SK-N-SH (cell line): ENCODE measurements around the gene WNT3. TPM values are rescaled to one million over a fixed set of nuclear protein-coding genes. Genes with fewer than 3 reads are reported as not detected.
A peak's percentile ranks its signal among the peaks of the same experiment; 100 is the strongest.

ENCODE experiments used
- CTCF ChIA-PET: fragments of 300-600, 350-600 bp; formaldehyde crosslinking; extraction: SDS; loops from one replicate; lab custom pipeline; 2021; lab: Yijun Ruan, JAX
- POLR2A ChIA-PET: fragments of 350-600 bp; sonication (Branson Sonifier 250); formaldehyde crosslinking; extraction: SDS; loops from one replicate; lab custom pipeline; 2020; ENCODE audit warnings: antibody characterized with exemption, inconsistent platforms; lab: Yijun Ruan, JAX
- DNase-seq: peaks from one replicate; pipeline ENCODE4 v3.0.0; 2012
- H2AFZ ChIP-seq: fragments of 200-600 bp; sonication (generic); 2 replicates; pipeline ENCODE4 v1.8.1; 2016; ENCODE audit warnings: antibody characterized with exemption, mild to moderate bottlenecking, low read depth
- H3F3A ChIP-seq: fragments of 200-600 bp; sonication (generic); replicated peaks from 2 replicates; pipeline ENCODE3; 2016; ENCODE audit warnings: antibody characterized with exemption, mild to moderate bottlenecking; ENCODE audit not compliant: insufficient read depth
- H3K27ac ChIP-seq, 2 experiments: fragments of 200-500 bp in 1 of 2; fragments of 200-600 bp in 1 of 2; sonication (Bioruptor generic) in 1 of 2; sonication (generic), shearing (Covaris generic) in 1 of 2; 2 replicates each; pipeline versions ENCODE4 v1.5.1 to v1.6.1; 2014 to 2016; ENCODE audit warnings: low read depth in 2 of 2, inconsistent platforms in 1 of 2, low read length in 1 of 2, mild to moderate bottlenecking in 1 of 2, mixed read lengths in 1 of 2
- H3K27me3 ChIP-seq: fragments of 200-600 bp; sonication (generic), shearing (Covaris generic); 2 replicates; pipeline ENCODE4 v1.6.1; 2016; ENCODE audit warnings: mixed run types; ENCODE audit not compliant: insufficient read depth
- H3K36me3 ChIP-seq, 2 experiments: fragments of 200-500 bp in 1 of 2; fragments of 200-600 bp in 1 of 2; sonication (Bioruptor generic) in 1 of 2; sonication (generic) in 1 of 2; replicated peaks in 1 of 2; 2 replicates each; pipeline versions ENCODE3 to v1.5.1; 2014 to 2016; ENCODE audit warnings: low read length in 1 of 2, mild to moderate bottlenecking in 1 of 2; ENCODE audit not compliant: insufficient read depth in 2 of 2, control insufficient read depth in 1 of 2
- H3K4me1 ChIP-seq, 2 experiments: fragments of 200-500 bp in 1 of 2; fragments of 200-600 bp in 1 of 2; sonication (Bioruptor generic) in 1 of 2; sonication (generic), shearing (Covaris generic) in 1 of 2; 2 replicates each; pipeline versions ENCODE4 v1.5.1 to v1.6.1; 2014 to 2016; ENCODE audit warnings: low read depth in 1 of 2, low read length in 1 of 2, mixed run types in 1 of 2; ENCODE audit not compliant: insufficient read depth in 2 of 2, control insufficient read depth in 1 of 2
- H3K4me2 ChIP-seq: fragments of 200-600 bp; sonication (generic), shearing (Covaris generic); 2 replicates; pipeline ENCODE4 v1.6.1; 2017; ENCODE audit warnings: mixed run types
- H3K4me3 ChIP-seq, 2 experiments: fragments of 200-500 bp in 1 of 2; fragments of 200-600 bp in 1 of 2; sonication (Bioruptor generic) in 1 of 2; sonication (generic), shearing (Covaris generic) in 1 of 2; 2 replicates each; pipeline versions ENCODE4 v1.5.1 to v1.8.1; 2014 to 2016; ENCODE audit warnings: low read depth in 2 of 2, inconsistent platforms in 1 of 2, low read length in 1 of 2, mild to moderate bottlenecking in 1 of 2, mixed read lengths in 1 of 2, moderate library complexity in 1 of 2
- H3K79me2 ChIP-seq: fragments of 200-600 bp; sonication (generic); 2 replicates; pipeline ENCODE4 v1.8.1; 2017; ENCODE audit warnings: mild to moderate bottlenecking; ENCODE audit not compliant: insufficient read depth
- H3K9ac ChIP-seq: fragments of 200-600 bp; sonication (generic); 2 replicates; pipeline ENCODE4 v1.6.1; 2017; ENCODE audit warnings: mixed run types
- H3K9me2 ChIP-seq: fragments of 200-600 bp; sonication (generic); 2 replicates; pipeline ENCODE4 v1.6.1; 2017; ENCODE audit warnings: mixed run types
- H3K9me3 ChIP-seq: fragments of 200-600 bp; sonication (generic); 2 replicates; pipeline ENCODE4 v1.6.1; 2017; ENCODE audit warnings: mixed run types, mild to moderate bottlenecking, moderate library complexity
- H4K20me1 ChIP-seq: fragments of 200-600 bp; sonication (generic); 2 replicates; pipeline ENCODE4 v1.6.1; 2017; ENCODE audit warnings: mild to moderate bottlenecking, mixed run types; ENCODE audit not compliant: insufficient read depth
- CHD2 ChIP-seq: fragments of 150-350 bp; IDR thresholded peaks from 2 replicates; pipeline ENCODE4 v1.6.1; 2018; ENCODE audit warnings: low read length; ENCODE audit not compliant: partially characterized antibody
- ELF1 ChIP-seq: IDR thresholded peaks from 2 replicates; pipeline ENCODE4 v1.4.0; 2012
- EZH2phosphoT487 ChIP-seq: fragments of 200-600 bp; sonication (generic); IDR thresholded peaks from 2 replicates; pipeline ENCODE4 v1.6.1; 2017; ENCODE audit warnings: low read depth, mixed run types, mild to moderate bottlenecking, antibody characterized with exemption, moderate library complexity, borderline replicate concordance
- FOXJ3 ChIP-seq: sonication (generic); formaldehyde crosslinking; IDR thresholded peaks from 2 replicates; pipeline ENCODE4 v1.5.1; 2020; ENCODE audit warnings: mild to moderate bottlenecking, missing genetic modification reagents
- FOXM1 ChIP-seq: IDR thresholded peaks from 2 replicates; pipeline ENCODE4 v1.4.0; 2012; ENCODE audit warnings: low read depth, mild to moderate bottlenecking
- GABPA ChIP-seq: IDR thresholded peaks from 2 replicates; pipeline ENCODE4 v1.4.0; 2012; ENCODE audit warnings: low read depth, mild to moderate bottlenecking
- GATA2 ChIP-seq: sonication (generic); formaldehyde crosslinking; IDR thresholded peaks from 2 replicates; pipeline ENCODE4 v1.5.0; 2020; ENCODE audit warnings: mild to moderate bottlenecking, missing genetic modification reagents
- JUND ChIP-seq: IDR thresholded peaks from 2 replicates; pipeline ENCODE4 v1.4.0; 2012
- MEF2A ChIP-seq: IDR thresholded peaks from 2 replicates; pipeline ENCODE4 v1.4.0; 2012; ENCODE audit warnings: low read depth, borderline replicate concordance
- MXI1 ChIP-seq: IDR thresholded peaks from 2 replicates; pipeline ENCODE4 v1.6.1; 2012; ENCODE audit warnings: mild to moderate bottlenecking, low read depth, low read length, improper control_type of control experiment
- NFIC ChIP-seq: IDR thresholded peaks from 2 replicates; pipeline ENCODE4 v1.4.0; 2012; ENCODE audit warnings: borderline replicate concordance
- POLR2AphosphoS5 ChIP-seq: IDR thresholded peaks from 2 replicates; pipeline ENCODE4 v1.6.1; 2012; ENCODE audit warnings: low read depth, low read length
- SIN3A ChIP-seq: IDR thresholded peaks from 2 replicates; pipeline ENCODE4 v1.6.1; 2012; ENCODE audit warnings: low read depth, mild to moderate bottlenecking, low read length, moderate library complexity, borderline replicate concordance
- SMC3 ChIP-seq: IDR thresholded peaks from 2 replicates; pipeline ENCODE4 v1.6.1; 2012; ENCODE audit warnings: low read depth, low read length, improper control_type of control experiment
- TAF1 ChIP-seq: IDR thresholded peaks from 2 replicates; pipeline ENCODE4 v1.6.1; 2012; ENCODE audit warnings: low read depth, mild to moderate bottlenecking, low read length, moderate library complexity, borderline replicate concordance
- YY1 ChIP-seq: IDR thresholded peaks from 2 replicates; pipeline ENCODE4 v1.4.0; 2012; ENCODE audit warnings: low read depth, mild to moderate bottlenecking
- WGBS: methylation state at CpG from one replicate; pipeline ENCODE4 v1.1.6; 2017; ENCODE audit warnings: low lambda C conversion rate; 5-methylcytosine and 5-hydroxymethylcytosine counted together
- polyA plus RNA-seq, 3 experiments: library from polyadenylated mRNA; depleted of rRNA; stranded (reverse); fragments of >200 nt; gene quantifications; 2 replicates each; pipeline ENCODE4 v1.2.3, GENCODE V29; 2012
- TF ChIP-seq, protein P1 (sequence below): IDR thresholded peaks from 2 replicates; pipeline ENCODE4; 2012
- TF ChIP-seq, protein P2 (sequence below): fragments of 150-350 bp; IDR thresholded peaks from 2 replicates; pipeline ENCODE4 v1.6.1; 2017; ENCODE audit warnings: antibody characterized with exemption, low read length, low read depth, borderline replicate concordance
- TF ChIP-seq, protein P3 (sequence below): IDR thresholded peaks from 2 replicates; pipeline ENCODE4 v1.4.0; 2012; ENCODE audit warnings: low read depth, borderline replicate concordance

The WNT3 gene
- polyA plus RNA-seq, 1 of the 3 experiments (the other 2 are of a cell fraction) = 5.3 TPM

- H2AFZ ChIP-seq = no peak overlapping the region
- peaks cover 9 to 25% of the 10 kb centered on the region in 2 experiments for H3K36me3 ChIP-seq
- H3K9me2 ChIP-seq = no peaks in the 10 kb centered on the region
- TF ChIP-seq TAF1 (no peak), SMC3 (no peak), MEF2A (no peak), GATA2 (CRISPR knock-in tag) (no peak), POLR2AphosphoS5 (no peak), FOXM1 (no peak), GABPA (no peak), ELF1 (no peak), NFIC (no peak), MXI1 (no peak), CHD2 (no peak), JUND (no peak), EZH2phosphoT487 (no peak)
- TF ChIP-seq, protein P1, sequence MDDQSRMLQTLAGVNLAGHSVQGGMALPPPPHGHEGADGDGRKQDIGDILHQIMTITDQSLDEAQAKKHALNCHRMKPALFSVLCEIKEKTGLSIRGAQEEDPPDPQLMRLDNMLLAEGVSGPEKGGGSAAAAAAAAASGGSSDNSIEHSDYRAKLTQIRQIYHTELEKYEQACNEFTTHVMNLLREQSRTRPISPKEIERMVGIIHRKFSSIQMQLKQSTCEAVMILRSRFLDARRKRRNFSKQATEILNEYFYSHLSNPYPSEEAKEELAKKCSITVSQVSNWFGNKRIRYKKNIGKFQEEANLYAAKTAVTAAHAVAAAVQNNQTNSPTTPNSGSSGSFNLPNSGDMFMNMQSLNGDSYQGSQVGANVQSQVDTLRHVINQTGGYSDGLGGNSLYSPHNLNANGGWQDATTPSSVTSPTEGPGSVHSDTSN = no peak
- TF ChIP-seq, protein P2, sequence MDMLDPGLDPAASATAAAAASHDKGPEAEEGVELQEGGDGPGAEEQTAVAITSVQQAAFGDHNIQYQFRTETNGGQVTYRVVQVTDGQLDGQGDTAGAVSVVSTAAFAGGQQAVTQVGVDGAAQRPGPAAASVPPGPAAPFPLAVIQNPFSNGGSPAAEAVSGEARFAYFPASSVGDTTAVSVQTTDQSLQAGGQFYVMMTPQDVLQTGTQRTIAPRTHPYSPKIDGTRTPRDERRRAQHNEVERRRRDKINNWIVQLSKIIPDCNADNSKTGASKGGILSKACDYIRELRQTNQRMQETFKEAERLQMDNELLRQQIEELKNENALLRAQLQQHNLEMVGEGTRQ = no peak
- TF ChIP-seq, all 33 proteins: peak for 0
- no peaks in the 10 kb centered on the region for H3K27me3 ChIP-seq
- peak overlapping the region; percentile 14 to 32; a peak in 2 of 4 replicates for H3K27ac ChIP-seq
- DNase-seq = no peak
- POLR2A ChIA-PET = no interaction called here
- CTCF ChIA-PET = interaction anchor here (0.9 to 1.8 kb wide), 6 partner anchors 10 to 122 kb away, joined by 3 to 6 read pairs (median 4); no protein-coding TSS in a partner anchor
- peak overlapping the region; percentile 38; the same call in 1 of the 2 replicates for H3K4me2 ChIP-seq
- H3K9ac ChIP-seq = no peak overlapping the region
- no peaks in the 10 kb centered on the region for H3K79me2 ChIP-seq
- H3K4me1 ChIP-seq = peaks cover 14 to 18% of the 10 kb centered on the region in 2 experiments
- WGBS = 70% methylated on average over 3 of the region's 3 CpGs
- H3K9me3 ChIP-seq = peaks cover 3% of the 10 kb centered on the region; the same call in 1 of the 2 replicates
- no peaks in the 10 kb centered on the region for H3F3A ChIP-seq
- no peaks in the 10 kb centered on the region for H4K20me1 ChIP-seq
- no peak overlapping the region for H3K4me3 ChIP-seq
Measured at GRCh38 chr17:46719891-46720290, 98.6 kb downstream of the WNT3 start.

GRCh38 chr17:46717999-46718398 is 100.5 kb downstream of the WNT3 start:
- Histone ChIP-seq H3K79me2 (no peaks in the 10 kb centered on the region), H3K9me2 (no peaks in the 10 kb centered on the region), H3F3A (no peaks in the 10 kb centered on the region), H3K27ac (no peak overlapping the region), H3K9ac (no peak overlapping the region), H3K4me1 (peaks cover 14 to 18% of the 10 kb centered on the region in 2 experiments), H3K4me3 (no peak overlapping the region), H3K4me2 (no peak overlapping the region), H3K9me3 (peaks cover 3% of the 10 kb centered on the region; the same call in 1 of the 2 replicates), H4K20me1 (no peaks in the 10 kb centered on the region), H2AFZ (no peak overlapping the region), H3K27me3 (no peaks in the 10 kb centered on the region), H3K36me3 (peaks cover 18 to 31% of the 10 kb centered on the region in 2 experiments)
- WGBS = 97% methylated on average over 4 of the region's 4 CpGs
- DNase-seq = no peak
- ChIA-PET POLR2A (no interaction called here), CTCF (interaction anchor here (0.7 to 1.4 kb wide), 4 partner anchors 9 to 285 kb away, joined by 3 to 7 read pairs (median 3); no protein-coding TSS in a partner anchor)
- TF ChIP-seq, protein P2 = no peak
- TF ChIP-seq JUND (no peak), POLR2AphosphoS5 (no peak), YY1 (no peak), MXI1 (no peak), SIN3A (no peak), MEF2A (no peak), FOXJ3 (no peak)
- TF ChIP-seq, protein P3, sequence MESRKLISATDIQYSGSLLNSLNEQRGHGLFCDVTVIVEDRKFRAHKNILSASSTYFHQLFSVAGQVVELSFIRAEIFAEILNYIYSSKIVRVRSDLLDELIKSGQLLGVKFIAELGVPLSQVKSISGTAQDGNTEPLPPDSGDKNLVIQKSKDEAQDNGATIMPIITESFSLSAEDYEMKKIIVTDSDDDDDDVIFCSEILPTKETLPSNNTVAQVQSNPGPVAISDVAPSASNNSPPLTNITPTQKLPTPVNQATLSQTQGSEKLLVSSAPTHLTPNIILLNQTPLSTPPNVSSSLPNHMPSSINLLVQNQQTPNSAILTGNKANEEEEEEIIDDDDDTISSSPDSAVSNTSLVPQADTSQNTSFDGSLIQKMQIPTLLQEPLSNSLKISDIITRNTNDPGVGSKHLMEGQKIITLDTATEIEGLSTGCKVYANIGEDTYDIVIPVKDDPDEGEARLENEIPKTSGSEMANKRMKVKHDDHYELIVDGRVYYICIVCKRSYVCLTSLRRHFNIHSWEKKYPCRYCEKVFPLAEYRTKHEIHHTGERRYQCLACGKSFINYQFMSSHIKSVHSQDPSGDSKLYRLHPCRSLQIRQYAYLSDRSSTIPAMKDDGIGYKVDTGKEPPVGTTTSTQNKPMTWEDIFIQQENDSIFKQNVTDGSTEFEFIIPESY = no peak
